Stimulated activated CD8-positive, alpha-beta memory T cell treated with anti-CD3 and anti-CD28 coated beads, Interleukin-7, amount 100 ng/mL, for 24 hours (primary cell): Measurements from ENCODE around the gene SLC8A2.

Experiments
- DNase-seq: peaks from one replicate; pipeline ENCODE4 v3.0.0-alpha.2; 2020; ENCODE audit warnings: low read depth

The SLC8A2 gene

GRCh38 chr19:47503130-47503825 lies 31.6 kb upstream of the SLC8A2 start:
- DNase-seq = no peak

- DNase-seq = no peak
Measured at GRCh38 chr19:47499863-47500830, 28.5 kb upstream of the SLC8A2 start.

- DNase-seq = no peak
Measured at GRCh38 chr19:47499371-47499770, 27.7 kb upstream of the SLC8A2 start.

- DNase-seq = no peak
Measured at GRCh38 chr19:47498561-47498960, 26.9 kb upstream of the SLC8A2 start.

- no peak for DNase-seq
Measured at GRCh38 chr19:47497821-47498520, 26.3 kb upstream of the SLC8A2 start.

- DNase-seq = no peak
Measured at GRCh38 chr19:47497050-47497766, 25.5 kb upstream of the SLC8A2 start.

GRCh38 chr19:47495478-47496372 lies 24.0 kb upstream of the SLC8A2 start:
- no peak for DNase-seq

- DNase-seq = no peak
Measured at GRCh38 chr19:47494729-47495128, 23.0 kb upstream of the SLC8A2 start.

- no peak for DNase-seq
Measured at GRCh38 chr19:47494211-47494547, 22.5 kb upstream of the SLC8A2 start.

- no peak for DNase-seq
Measured at GRCh38 chr19:47493378-47494210, 21.9 kb upstream of the SLC8A2 start.

GRCh38 chr19:47492571-47493377 lies 21.1 kb upstream of the SLC8A2 start:
- DNase-seq = no peak

GRCh38 chr19:47492137-47492533 lies 20.4 kb upstream of the SLC8A2 start:
- no peak for DNase-seq

GRCh38 chr19:47491358-47492136 lies 19.9 kb upstream of the SLC8A2 start:
- DNase-seq = no peak

- DNase-seq = no peak
Measured at GRCh38 chr19:47490847-47491246, 19.2 kb upstream of the SLC8A2 start.

- DNase-seq = no peak
Measured at GRCh38 chr19:47490031-47490430, 18.3 kb upstream of the SLC8A2 start.

GRCh38 chr19:47489072-47489914 lies 17.6 kb upstream of the SLC8A2 start:
- DNase-seq = no peak
